K562 (cell line): ENCODE measurements around the gene EIF4E1B. TPM values are rescaled to one million over a fixed set of nuclear protein-coding genes. Genes with fewer than 3 reads are reported as not detected.
A peak's percentile ranks its signal among the peaks of the same experiment; 100 is the strongest.

ENCODE experiments used
- ARID2 ChIP-seq: fragments of 450-650 bp; IDR thresholded peaks from 2 replicates; pipeline ENCODE4 v1.6.1; 2017; ENCODE audit warnings: antibody characterized with exemption, mild to moderate bottlenecking
- ATF7 ChIP-seq: fragments of 450-650 bp; IDR thresholded peaks from 2 replicates; pipeline ENCODE4 v1.7.1; 2014; ENCODE audit warnings: mild to moderate bottlenecking, moderate library complexity
- ETS2 ChIP-seq: IDR thresholded peaks from 2 replicates; pipeline ENCODE4 v1.6.1; 2016; ENCODE audit warnings: borderline replicate concordance, missing genetic modification characterization, mild to moderate bottlenecking, moderate library complexity, missing compliant biosample characterization; ENCODE audit not compliant: poor library complexity, severe bottlenecking
- HNRNPUL1 ChIP-seq: fragments of 200-400 bp; formaldehyde crosslinking; IDR thresholded peaks from 2 replicates; pipeline ENCODE4 v1.6.1; 2017; ENCODE audit warnings: low read length
- NR1H2 ChIP-seq: sonication (generic); formaldehyde crosslinking; IDR thresholded peaks from 2 replicates; pipeline ENCODE4 v1.4.0; 2020; ENCODE audit warnings: mild to moderate bottlenecking, missing genetic modification reagents
- NR2F6 ChIP-seq: fragments of 450-650 bp; formaldehyde crosslinking; IDR thresholded peaks from 2 replicates; pipeline ENCODE4 v1.4.0; 2020; ENCODE audit warnings: mild to moderate bottlenecking
- POLR2A ChIP-seq: fragments of 450-650 bp; conservative IDR thresholded peaks from 2 replicates; pipeline ENCODE4 v1.6.1; 2016
- POLR3G ChIP-seq: IDR thresholded peaks from 2 replicates; pipeline ENCODE4 v1.6.1; 2011; ENCODE audit not compliant: insufficient read length, insufficient replicate concordance; ENCODE audit errors: extremely low read depth
- RAD51 ChIP-seq: fragments of 450-650 bp; IDR thresholded peaks from 2 replicates; pipeline ENCODE4 v1.7.1; 2016; ENCODE audit warnings: low read depth, mild to moderate bottlenecking, borderline replicate concordance
- SAP30 ChIP-seq: fragments of 200-600 bp; sonication (generic); IDR thresholded peaks from 2 replicates; pipeline ENCODE4 v1.6.1; 2012; ENCODE audit warnings: borderline replicate concordance, low read depth, mild to moderate bottlenecking, moderate library complexity, low read length, control low read depth, inconsistent platforms; ENCODE audit not compliant: insufficient read depth, poor library complexity, severe bottlenecking
- SREBF2 ChIP-seq: sonication (generic); formaldehyde crosslinking; IDR thresholded peaks from 2 replicates; pipeline ENCODE4 v1.4.0; 2020; ENCODE audit warnings: mild to moderate bottlenecking, missing genetic modification reagents
- SRSF3 ChIP-seq: fragments of 200-400 bp; formaldehyde crosslinking; IDR thresholded peaks from 2 replicates; pipeline ENCODE4 v1.6.1; 2016; ENCODE audit warnings: mild to moderate bottlenecking, low read length, moderate library complexity; ENCODE audit not compliant: insufficient read depth
- THAP12 ChIP-seq: fragments of 250-450 bp; sonication (Bioruptor Pico); IDR thresholded peaks from 2 replicates; pipeline ENCODE4 v1.9.0; 2021; ENCODE audit warnings: mild to moderate bottlenecking, inconsistent platforms
- ZNF124 ChIP-seq: sonication (generic); formaldehyde crosslinking; IDR thresholded peaks from 2 replicates; pipeline ENCODE4 v1.8.1; 2022; ENCODE audit warnings: missing genetic modification reagents
- ZNF217 ChIP-seq: sonication (generic); formaldehyde crosslinking; IDR thresholded peaks from 2 replicates; pipeline ENCODE4 v1.8.0; 2022; ENCODE audit warnings: mild to moderate bottlenecking, missing genetic modification reagents
- ZNF518B ChIP-seq: fragments of 250-450 bp; sonication (Bioruptor Pico); IDR thresholded peaks from 2 replicates; pipeline ENCODE4 v1.5.0; 2021; ENCODE audit warnings: mild to moderate bottlenecking, moderate library complexity
- ZNF57 ChIP-seq: fragments of 450-650 bp; formaldehyde crosslinking; IDR thresholded peaks from 2 replicates; pipeline ENCODE4 v1.4.0; 2020; ENCODE audit warnings: mild to moderate bottlenecking, moderate library complexity
- ZNF639 ChIP-seq, 2 experiments: fragments of 200-800 bp in 1 of 2; sonication (Bioruptor generic) in 1 of 2; sonication (generic) in 1 of 2; formaldehyde crosslinking in 1 of 2; IDR thresholded peaks in 1 of 2; conservative IDR thresholded peaks in 1 of 2; 2 replicates each; pipeline versions ENCODE4 v1.5.0 to v1.6.1; 2016 to 2020; ENCODE audit warnings: missing compliant biosample characterization in 1 of 2, missing genetic modification characterization in 1 of 2, missing genetic modification reagents in 1 of 2
- polyA plus RNA-seq, 8 experiments: library from polyadenylated mRNA; depleted of rRNA in 4 of 8; stranded (reverse) in 5 of 8; unstranded in 3 of 8; fragments of >200 nt; fragmentation: Nextera tagmentation in 2 of 8; fragmentation: Illumina TruSeq in 1 of 8; extraction: Ambion mirVana in 2 of 8; extraction: Trizol in 1 of 8; gene quantifications; 2 replicates each; pipeline versions ENCODE4 v1.2.1 to v1.2.3, GENCODE V29; 2011 to 2014; ENCODE audit warnings: inconsistent platforms in 1 of 8, missing spikeins in 1 of 8
- total RNA-seq, 7 experiments: library from RNA; depleted of rRNA in 6 of 7; stranded (reverse); fragments of >200 nt in 6 of 7; fragmentation: Illumina TruSeq in 2 of 7; extraction: Trizol in 2 of 7; gene quantifications; 2 replicates each; pipeline versions ENCODE4 v1.2.1 to v1.2.3, GENCODE V29; 2011 to 2021; ENCODE audit warnings: low replicate concordance in 1 of 7

Gene EIF4E1B
- total and polyA plus RNA-seq, 9 of the 15 experiments (the other 6 are each of a cell fraction or from before 2014, with no cell fraction given) = not detected

GRCh38 chr5:176660860-176661641 is 30.6 kb downstream of the EIF4E1B start (continued):
- TF ChIP-seq ZNF518B (CRISPR knock-in tag) (no peak), ZNF217 (CRISPR knock-in tag) (no peak), ATF7 (peak; percentile 59), NR2F6 (CRISPR knock-in tag) (no peak), SREBF2 (CRISPR knock-in tag) (no peak), SAP30 (no peak), POLR3G (no peak), NR1H2 (CRISPR knock-in tag) (no peak), ZNF639 (CRISPR knock-in tag; conservative IDR thresholded peaks at IDR 0.05 in 1 of 2, IDR thresholded peaks at IDR 0.05 in 1 of 2) (no peak), RAD51 (no peak), ZNF124 (CRISPR knock-in tag) (no peak), SRSF3 (no peak), ZNF57 (CRISPR knock-in tag) (no peak), HNRNPUL1 (no peak), THAP12 (no peak), ARID2 (peak; percentile 66), ETS2 (tag) (no peak), POLR2A (no peak)
